Peyer's patch (tissue), 4 donors: ENCODE data around the gene ZNF337.
"Not testable (repeated sequence)": the region's sequence is repeated elsewhere in the genome, so short reads cannot be mapped to it uniquely, and the experiment has no call there.

Source experiments
- POLR2A ChIP-seq, 2 donors: fragments of 450-650 bp; IDR thresholded peaks; one replicate each; pipeline ENCODE4 v1.5.1; 2017; ENCODE audit warnings: antibody characterized with exemption in 2 of 2, mild to moderate bottlenecking in 2 of 2, moderate library complexity in 2 of 2
- TF ChIP-seq, protein P1 (sequence below), 6 experiments: fragments of 450-650 bp in 4 of 6; fragments of 200-600 bp in 2 of 6; sonication (generic) in 1 of 6; IDR thresholded peaks; one replicate each; pipeline ENCODE4 v1.5.1; 2017 to 2019; ENCODE audit warnings: antibody characterized with exemption in 6 of 6, mild to moderate bottlenecking in 3 of 6, moderate library complexity in 1 of 6

DNA sequence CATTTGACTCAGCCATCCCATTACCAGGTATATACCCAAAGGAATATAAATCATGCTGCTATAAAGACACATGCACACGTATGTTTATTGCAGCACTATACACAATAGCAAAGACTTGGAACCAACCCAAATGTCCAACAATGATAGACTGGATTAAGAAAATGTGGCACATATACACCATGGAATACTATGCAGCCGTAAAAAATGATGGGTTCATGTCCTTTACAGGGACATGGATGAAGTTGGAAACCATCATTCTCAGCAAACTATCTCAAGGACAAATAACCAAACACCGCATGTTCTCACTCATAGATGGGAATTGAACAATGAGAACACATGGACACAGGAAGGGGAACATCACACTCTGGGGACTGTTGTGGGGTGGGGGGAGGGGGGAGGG, 12.8 kb downstream of the ZNF337 start:
- TF ChIP-seq, protein P1, sequence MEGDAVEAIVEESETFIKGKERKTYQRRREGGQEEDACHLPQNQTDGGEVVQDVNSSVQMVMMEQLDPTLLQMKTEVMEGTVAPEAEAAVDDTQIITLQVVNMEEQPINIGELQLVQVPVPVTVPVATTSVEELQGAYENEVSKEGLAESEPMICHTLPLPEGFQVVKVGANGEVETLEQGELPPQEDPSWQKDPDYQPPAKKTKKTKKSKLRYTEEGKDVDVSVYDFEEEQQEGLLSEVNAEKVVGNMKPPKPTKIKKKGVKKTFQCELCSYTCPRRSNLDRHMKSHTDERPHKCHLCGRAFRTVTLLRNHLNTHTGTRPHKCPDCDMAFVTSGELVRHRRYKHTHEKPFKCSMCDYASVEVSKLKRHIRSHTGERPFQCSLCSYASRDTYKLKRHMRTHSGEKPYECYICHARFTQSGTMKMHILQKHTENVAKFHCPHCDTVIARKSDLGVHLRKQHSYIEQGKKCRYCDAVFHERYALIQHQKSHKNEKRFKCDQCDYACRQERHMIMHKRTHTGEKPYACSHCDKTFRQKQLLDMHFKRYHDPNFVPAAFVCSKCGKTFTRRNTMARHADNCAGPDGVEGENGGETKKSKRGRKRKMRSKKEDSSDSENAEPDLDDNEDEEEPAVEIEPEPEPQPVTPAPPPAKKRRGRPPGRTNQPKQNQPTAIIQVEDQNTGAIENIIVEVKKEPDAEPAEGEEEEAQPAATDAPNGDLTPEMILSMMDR (IDR thresholded peaks at IDR 0.05): not testable (repeated sequence)
- TF ChIP-seq POLR2A (IDR thresholded peaks at IDR 0.05): not testable (repeated sequence)
